Smooth muscle cell of the brain vasculature (primary cell): ENCODE data around the gene PPP1R13B.
"Not testable (repeated sequence)": the region's sequence is repeated elsewhere in the genome, so short reads cannot be mapped to it uniquely, and the experiment has no call there.

Source experiments
- DNase-seq: peaks from one replicate; pipeline ENCODE4 v3.0.0-alpha.2; 2012; ENCODE audit warnings: low read depth, low spot score

The PPP1R13B gene

GRCh38 chr14:103776319-103776718 lies 71.1 kb downstream of the PPP1R13B start:
- not testable (repeated sequence) for DNase-seq

DNA sequence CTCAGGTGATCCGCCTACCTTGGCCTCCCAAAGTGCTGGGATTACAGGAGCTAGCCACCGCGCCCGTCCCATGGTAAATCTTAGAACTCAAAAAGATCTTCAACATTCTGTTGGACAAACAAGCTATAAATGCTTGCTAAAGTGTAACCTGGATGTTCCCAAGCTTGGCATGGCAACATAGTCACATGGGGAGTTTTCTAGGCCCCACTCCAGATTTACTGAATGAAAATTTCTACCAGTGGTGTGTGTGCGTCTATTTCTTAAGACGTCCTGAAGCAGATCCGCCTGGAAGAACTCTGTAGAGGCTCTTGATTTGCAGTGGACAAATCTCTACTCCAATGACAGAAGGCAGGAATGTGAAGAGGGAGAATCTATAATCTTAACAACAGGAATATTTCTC lies 71.9 kb downstream of the PPP1R13B start:
- no peak for DNase-seq

DNA sequence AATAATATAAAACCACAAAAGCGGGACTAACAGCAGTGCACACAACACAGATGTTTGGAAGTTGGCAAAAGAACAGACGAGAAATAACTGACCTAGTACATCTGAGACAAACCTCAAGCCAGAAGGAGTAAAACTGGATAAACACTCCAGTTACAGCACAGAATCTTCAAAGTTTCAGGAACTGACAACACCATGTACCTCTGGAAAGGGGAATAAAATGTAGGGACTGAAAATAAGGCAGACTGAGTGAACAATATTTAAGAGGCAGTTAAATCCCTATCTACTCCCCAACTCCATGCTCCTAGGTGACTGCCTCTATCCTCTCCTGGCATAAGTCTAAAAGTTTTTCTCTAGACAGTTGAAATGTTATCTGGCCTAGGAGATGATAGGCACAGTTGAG lies 73.9 kb downstream of the PPP1R13B start:
- no peak for DNase-seq

GRCh38 chr14:103772078-103772712 lies 75.2 kb downstream of the PPP1R13B start:
- no peak for DNase-seq

DNA sequence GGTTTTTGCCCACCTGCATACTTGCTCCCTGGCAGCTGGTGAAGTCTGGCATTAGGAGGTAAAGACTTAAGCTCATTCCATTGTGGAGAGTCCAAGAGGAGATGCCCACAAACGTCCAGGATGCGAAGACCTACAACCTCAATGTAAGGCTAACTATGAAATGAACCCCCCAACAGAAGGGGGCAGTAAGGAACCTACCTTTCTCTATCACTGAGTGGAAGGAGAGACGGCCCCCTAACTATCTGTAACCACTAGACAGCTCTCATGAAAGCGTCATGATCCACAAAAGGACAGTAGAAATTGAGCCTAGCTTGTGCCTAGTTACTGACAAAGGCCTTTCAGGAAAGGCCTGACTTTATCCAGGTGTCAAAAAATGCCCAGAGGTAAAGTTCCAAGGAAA lies 76.5 kb downstream of the PPP1R13B start:
- DNase-seq, result no peak

DNA sequence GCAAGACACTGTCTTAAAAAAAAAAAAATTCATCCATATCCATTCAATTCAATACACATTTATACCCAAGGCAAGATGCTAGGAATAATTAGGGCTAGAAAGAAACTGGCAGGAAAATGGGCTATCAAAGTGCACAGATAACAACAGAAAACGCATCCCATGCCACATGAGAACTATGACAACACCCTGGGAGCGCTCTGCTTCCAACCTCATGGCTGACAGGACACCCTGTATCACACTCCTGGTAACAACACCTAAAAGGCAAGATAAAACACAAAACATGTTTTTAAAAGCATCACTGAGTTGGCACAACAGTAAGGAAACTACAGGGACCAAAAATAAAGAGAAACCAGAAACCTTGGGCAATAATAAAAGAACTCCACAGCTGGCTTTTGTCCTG lies 76.9 kb downstream of the PPP1R13B start:
- DNase-seq, result no peak

- no peak for DNase-seq
Observed at GRCh38 chr14:103767336-103767894, 80.0 kb downstream of the PPP1R13B start.

GRCh38 chr14:103765526-103765925 lies 81.8 kb downstream of the PPP1R13B start:
- no peak for DNase-seq

- DNase-seq, result no peak
Observed at GRCh38 chr14:103763730-103764488, 83.5 kb downstream of the PPP1R13B start.

- DNase-seq, result no peak
Observed at GRCh38 chr14:103762541-103762940, 84.8 kb downstream of the PPP1R13B start.

- no peak for DNase-seq
Observed at GRCh38 chr14:103762036-103762435, 85.3 kb downstream of the PPP1R13B start.

DNA sequence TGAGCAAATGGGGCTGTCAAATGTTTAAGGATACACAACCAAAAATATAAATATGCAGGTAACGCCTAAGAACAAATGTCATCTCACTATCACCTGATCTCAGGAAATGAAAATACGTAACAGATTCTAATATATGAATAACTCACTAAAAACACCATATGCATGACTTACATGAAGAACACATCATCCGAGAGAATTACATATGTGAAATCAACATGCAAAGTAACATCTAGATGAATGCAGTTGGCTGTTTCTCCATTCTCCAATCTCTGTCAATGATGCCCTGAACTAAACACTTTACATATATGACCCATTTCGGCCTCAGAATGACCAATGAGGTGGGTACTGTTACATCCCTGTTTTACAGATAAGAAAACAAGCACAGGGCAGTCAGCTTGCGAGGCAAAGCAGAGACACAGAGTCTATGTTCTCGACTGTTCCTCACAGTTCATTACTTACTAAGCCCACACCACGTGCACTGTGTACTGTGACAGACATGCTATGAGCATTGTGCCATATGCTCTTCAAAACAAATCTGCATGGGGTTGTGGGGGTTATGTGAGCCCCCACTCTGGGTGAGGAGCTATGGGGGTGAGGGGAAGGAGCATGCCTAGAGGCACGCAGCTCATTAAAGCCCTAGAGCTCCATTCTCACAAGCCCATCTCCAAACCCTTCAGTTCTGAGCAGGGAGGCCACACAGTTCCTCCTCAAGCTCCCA lies 89.2 kb downstream of the PPP1R13B start:
- no peak for DNase-seq

- no peak for DNase-seq
Observed at GRCh38 chr14:103755060-103755459, 92.3 kb downstream of the PPP1R13B start.

DNA sequence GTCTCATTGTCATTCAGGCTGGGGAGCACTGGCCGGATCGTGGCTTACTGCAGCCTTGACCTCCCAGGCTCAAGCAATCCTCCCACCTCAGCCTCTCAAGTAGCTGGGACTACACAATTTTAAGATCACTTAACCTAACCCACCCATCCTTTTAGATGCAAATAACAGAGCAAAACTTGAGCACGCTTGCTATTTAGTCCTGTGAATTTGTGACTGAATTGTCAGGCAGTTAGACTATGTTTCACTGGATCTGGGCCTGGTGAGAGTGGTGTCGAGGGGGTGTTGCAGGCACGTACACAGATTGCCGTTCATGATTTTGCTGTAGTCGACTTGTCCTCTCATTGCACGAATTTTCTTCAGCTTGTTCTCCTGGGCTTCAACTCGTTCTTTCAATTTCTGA lies 93.6 kb downstream of the PPP1R13B start:
- DNase-seq, result no peak

DNA sequence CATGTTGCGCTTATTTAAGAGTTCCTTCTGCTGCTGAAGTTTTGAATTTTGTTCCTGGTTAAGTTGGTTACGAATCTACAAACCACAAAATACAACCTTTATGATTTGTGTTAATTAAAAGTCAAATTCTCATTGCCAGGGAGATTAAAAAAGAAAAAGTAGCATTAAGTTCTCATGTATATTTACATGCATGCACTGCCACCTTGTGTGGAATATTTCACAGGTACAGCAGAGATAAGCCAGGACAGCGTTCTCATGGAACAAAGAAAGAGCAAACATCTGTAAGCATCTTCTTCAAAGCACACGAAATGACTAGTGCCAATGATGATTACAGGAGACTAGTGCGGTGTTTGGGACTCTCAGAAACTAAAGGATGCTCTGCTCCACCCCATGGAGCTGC lies 97.5 kb downstream of the PPP1R13B start:
- DNase-seq, result no peak

- DNase-seq, result no peak
Observed at GRCh38 chr14:103749452-103749851, 97.9 kb downstream of the PPP1R13B start.

DNA sequence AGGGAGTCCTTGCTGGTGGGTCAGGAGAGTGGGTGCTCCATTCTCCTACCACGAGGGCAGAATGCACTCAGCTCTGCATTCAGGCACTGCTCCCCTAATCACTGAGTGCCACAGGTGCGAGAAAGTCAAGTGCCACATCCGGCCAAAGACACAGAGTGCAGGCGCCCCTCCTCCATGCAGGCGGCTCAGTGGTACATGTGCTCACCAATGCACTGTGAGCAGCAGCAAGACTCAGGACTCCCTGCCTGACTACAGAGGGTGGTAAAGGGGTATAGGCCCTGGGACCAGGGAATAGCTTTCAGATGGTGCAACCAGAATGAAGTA lies 98.9 kb downstream of the PPP1R13B start:
- no peak for DNase-seq

DNA sequence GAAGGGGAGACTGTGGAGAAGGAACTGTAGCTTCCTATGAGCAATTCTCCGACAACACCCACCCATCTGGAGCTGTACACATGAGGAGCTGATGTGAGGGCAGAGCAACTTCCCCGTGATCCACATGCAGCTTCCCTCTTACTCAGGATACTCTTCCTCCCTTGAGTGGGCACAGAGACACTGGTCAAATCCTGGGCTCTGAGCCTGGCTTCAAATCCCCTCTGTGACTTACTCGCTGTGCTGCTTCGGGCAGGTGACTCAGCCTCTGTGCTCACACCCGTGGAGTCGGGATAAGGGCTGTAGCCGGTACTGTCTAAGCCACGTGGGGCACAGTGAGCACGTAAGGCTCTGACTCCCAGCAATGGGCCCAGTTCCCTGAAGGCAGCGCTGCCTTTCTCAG lies 100.7 kb downstream of the PPP1R13B start:
- DNase-seq, result no peak

GRCh38 chr14:103745424-103745823 lies 102.0 kb downstream of the PPP1R13B start:
- no peak for DNase-seq

GRCh38 chr14:103744621-103745395 lies 102.6 kb downstream of the PPP1R13B start:
- no peak for DNase-seq

GRCh38 chr14:103743691-103744090 lies 103.7 kb downstream of the PPP1R13B start:
- no peak for DNase-seq
